Prostate gland (tissue), 2 donors: Measurements from ENCODE around the gene SLIT3.

Source experiments
- CTCF ChIP-seq, 4 experiments: fragments of 200-600 bp in 2 of 4; fragments of 450-650 bp in 2 of 4; sonication (generic) in 2 of 4; IDR thresholded peaks; 1 replicate in 3 of 4; 2 replicates in 1 of 4; pipeline ENCODE4 v1.5.1; 2016 to 2019; ENCODE audit warnings: antibody characterized with exemption in 4 of 4, mild to moderate bottlenecking in 2 of 4, moderate library complexity in 2 of 4
- POLR2A ChIP-seq: fragments of 450-650 bp; IDR thresholded peaks from one replicate; pipeline ENCODE4 v1.6.1; 2016; ENCODE audit warnings: antibody characterized with exemption, mild to moderate bottlenecking
- POLR2AphosphoS5 ChIP-seq: sonication (generic); formaldehyde crosslinking; IDR thresholded peaks from one replicate; pipeline ENCODE4 v1.6.1; 2017; ENCODE audit warnings: antibody characterized with exemption

GRCh38 chr5:169204788-169205400 lies 96.0 kb downstream of the SLIT3 start:
- TF ChIP-seq POLR2AphosphoS5 (no peak), CTCF (IDR thresholded peaks at IDR 0.05) (no peak), POLR2A (no peak)
